GM18861 (cell line): ENCODE results near the gene USP40.

ENCODE experiments used
- ATAC-seq: cut with Tn5 transposase; IDR thresholded peaks from one replicate; pipeline ENCODE4 v1.9.1; 2021; ENCODE audit not compliant: unreplicated experiment

Gene USP40

DNA sequence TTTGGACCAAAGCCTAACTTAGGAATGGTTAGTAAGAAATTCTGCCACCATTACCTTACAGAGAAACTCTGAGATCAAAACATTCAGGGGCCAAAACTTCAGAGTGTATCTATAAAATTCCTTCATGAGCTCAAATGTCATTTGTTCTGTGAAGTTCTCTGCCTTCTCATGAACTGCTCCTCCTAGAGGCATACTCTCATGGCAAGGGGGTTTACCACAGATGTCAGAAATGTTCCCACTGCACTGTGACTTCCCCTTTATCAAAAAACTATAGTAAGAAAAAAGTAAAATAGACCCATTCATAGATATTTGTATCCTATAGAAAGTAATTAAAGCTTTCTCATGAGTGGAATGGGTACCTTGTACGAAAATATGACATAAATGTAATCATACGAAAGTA, 68.5 kb downstream of the USP40 start:
- no peak for ATAC-seq

GRCh38 chr2:233497692-233498091, 68.9 kb downstream of the USP40 start:
- ATAC-seq, result no peak

DNA sequence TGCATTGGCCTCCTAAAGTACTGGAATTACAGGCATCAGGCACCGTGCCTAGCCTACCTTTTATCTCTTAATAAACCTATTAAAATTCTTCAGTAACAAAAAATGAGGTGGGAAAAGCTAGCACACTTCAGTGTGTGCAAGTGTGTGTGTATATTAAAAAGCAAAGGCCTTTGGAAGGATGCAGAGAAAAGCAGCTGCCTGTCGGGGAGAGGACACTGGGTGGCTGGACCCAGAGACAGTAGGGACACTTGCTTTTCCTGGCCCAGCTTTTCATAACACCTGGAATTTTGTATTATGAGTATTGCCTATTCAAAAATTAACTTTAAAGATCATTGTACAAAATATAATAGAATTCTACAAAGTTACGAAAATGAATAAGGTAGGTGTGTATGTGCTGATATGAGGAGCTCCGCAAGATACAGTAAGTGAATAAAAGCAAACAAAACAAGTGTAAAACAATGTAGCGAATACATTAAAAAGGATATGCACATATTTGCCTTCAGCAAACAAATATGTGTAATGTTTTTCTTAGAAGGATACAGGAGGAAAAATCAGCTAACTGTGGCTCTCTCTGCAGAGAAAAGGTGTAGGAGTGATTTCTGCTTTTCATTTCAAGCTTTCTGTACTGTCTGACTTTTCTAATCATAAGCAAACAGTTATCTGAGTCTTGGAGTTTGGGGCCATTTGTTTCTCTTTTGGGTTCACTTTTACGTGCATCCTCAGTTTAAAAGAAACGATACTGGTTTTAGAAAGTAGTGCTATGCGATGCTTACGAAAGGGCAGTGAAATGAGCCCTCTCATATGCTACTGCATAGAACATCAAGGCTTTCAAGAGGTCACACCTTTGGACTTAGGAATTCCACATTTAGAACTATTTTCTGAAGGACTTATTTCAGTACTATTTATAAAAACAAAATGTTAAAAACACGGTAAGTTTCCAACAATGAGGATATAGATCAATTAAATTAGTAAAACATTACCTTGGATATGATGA, 70.8 kb downstream of the USP40 start:
- no peak for ATAC-seq

DNA sequence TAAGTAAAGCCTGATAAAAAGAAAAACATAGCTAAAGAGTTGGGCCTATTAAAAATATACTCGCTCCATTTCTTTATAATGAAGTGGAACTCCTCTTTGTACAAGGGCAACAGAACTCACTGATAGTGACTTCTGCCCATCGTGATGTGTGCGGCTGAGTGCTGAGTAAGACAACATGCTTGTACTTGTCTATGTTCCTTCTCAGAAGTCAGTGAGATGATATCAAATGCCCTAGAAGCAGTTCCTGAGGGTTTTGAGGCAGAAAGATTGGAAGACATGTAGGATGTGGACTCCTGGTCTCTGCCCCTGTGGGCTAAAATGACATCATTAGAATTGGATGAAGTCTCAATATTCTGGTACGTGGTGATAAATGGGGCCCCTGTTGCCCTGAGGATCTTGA, 73.8 kb downstream of the USP40 start:
- ATAC-seq, result no peak

DNA sequence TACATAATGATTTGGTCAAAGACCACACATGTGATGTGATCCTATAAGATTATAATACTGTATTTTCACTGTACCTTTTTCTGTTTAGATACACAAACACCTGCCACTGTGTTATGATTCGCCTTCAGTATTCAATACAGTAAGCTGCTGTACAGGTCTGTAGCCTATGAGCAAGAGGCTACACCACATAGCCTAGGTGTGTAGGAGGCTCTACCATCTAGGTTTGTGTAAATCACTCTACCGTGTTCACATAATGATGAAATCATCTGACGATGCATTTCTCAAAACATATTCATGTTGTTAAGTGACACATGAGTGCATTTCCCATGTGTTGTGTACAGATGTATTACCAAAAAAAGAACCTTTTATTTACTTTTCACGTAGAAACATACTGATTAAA, 74.5 kb downstream of the USP40 start:
- ATAC-seq, result no peak

DNA sequence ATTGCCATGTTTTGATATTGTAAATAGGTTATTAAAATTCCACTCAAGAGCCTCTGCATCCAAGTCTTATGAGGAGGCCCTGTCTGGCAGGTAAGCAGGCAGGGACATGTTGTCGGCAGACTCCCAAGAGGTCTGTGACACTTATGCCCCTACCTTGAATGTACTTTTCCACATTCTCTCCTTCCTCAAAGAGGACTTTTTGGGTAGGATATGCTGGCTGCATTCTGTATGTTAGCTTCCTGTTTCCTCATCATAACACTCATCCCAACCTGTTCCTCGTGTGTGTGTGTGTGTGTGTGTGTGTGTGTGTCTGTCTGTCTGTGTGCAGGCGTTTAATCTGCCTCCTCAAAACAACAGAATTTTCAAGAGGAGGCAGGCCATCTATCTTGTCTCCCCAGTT, 75.3 kb downstream of the USP40 start:
- no peak for ATAC-seq

DNA sequence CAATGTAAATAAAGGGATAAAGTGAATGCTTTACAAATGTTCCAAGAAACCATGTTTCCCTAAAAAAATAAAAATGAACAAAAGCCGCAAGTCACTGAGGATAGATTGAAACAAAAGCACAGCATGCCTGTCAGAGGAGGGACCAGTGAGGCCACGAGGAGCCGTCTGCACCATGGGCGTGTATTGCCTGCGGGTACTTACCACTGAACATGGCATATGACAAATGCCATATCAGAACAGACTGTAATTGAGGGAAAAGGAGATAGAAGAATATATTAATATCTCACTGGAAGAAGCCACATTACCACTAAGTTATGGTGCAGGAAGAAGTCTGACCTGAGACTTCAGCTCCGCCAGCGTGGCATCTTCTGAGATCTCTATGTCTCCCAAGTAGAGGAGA, 75.8 kb downstream of the USP40 start:
- ATAC-seq, result no peak

DNA sequence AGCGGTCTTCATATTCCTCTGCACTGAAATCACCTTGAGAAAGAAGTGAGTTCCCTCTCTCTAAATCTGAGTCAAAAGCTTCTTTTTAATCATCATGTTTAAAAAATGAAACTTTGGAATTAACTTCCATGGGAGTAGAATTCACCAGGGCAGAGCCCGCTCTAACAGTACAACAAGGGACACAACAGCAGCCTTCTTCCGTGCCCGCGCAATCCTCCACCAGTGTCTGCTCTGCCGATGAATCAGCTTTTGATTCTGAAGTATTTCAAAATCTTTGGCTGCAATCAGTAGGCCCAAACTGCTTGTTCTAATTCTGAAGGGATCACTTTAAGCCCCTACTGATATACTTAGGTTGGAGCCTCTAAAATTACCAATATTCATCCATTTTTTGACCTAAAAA, 76.9 kb downstream of the USP40 start:
- no peak for ATAC-seq

DNA sequence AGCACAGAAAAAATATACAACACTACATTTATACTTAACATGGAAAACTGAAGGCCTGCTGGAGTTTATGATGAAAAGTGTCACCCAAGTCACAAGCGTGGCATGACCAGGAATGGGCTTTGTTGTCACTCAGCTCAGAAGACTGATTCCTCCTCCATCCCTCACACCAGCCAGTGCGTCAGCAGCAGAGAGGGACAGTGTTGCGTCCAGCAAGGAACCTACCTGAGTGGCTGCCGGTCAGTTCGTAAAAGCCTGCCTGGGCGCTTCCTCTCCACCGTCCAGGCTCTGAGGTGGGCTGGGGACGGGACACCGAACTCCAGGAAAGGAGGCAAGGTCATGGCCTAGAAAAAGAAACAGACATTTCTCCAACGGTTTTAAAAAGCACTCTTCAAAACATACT, 77.4 kb downstream of the USP40 start:
- ATAC-seq, result no peak

DNA sequence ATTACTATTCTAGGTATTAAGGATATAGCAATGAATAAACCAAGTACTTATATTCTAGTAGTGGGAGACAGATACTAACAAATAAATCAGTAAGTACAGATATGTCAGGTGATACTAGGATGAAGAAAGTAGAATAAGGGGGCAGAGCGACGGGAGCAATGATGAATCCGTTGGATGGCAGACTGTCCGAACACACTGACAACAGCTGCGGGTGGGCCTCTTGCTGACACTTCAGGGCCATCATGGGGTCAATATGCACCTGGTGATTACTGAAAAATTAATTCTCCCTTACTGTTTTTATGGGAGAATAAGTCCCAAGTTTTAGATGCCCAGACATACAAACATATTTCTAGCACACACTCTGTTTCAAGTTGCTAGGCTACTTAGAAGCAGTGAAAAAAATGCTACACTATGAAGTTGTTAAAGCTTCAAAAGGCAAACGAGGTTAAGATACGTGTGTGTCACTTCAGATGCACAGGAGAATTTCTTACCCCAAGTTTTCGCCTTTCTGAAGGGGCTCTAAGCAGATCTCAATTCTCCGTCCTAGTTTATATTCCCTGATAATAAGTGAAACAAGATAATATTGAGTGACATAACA, 78.7 kb downstream of the USP40 start:
- ATAC-seq, result no peak

- ATAC-seq, result no peak
Observed at GRCh38 chr2:233486778-233487552, 79.6 kb downstream of the USP40 start.

DNA sequence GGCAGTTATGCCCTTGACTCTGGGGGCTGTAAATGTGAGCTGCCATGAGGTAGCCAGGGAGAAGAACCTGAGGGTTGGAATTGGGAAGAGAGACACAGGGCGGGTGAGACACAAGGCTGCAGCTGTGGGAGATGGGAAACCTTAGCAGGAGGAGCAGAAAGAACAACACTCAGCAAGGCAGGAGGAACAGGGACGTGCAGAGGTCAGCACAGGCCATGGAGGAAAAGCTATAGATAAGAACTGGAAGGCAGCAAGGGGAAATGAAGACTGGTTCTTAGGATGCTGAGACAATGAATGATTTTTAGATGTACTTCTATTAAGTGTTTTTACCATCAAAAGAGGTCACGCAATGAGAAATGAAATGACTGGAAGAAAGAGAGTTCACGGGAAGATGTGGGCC, 80.2 kb downstream of the USP40 start:
- no peak for ATAC-seq

DNA sequence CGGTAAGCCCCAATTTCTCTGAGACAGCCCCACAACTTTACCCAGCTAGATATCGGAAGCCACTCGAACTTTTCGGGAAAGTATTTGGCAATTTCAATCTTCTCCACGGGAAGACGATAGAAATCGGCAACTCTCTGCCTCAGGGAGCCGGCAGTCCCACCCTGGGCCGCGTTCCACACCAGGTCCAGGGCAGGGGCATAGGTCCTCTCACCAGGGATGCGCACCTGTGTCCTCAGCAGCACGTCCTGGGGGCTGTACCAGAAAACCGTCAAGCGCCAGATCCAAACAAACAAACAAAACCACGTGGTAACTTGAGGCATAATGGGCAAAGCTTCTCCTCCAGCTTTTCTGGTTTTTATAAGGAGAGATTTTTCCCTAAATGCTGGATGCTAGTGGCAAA, 80.9 kb downstream of the USP40 start:
- no peak for ATAC-seq

- no peak for ATAC-seq
Observed at GRCh38 chr2:233482616-233483015, 84.0 kb downstream of the USP40 start.

GRCh38 chr2:233481368-233482142, 85.0 kb downstream of the USP40 start:
- no peak for ATAC-seq

DNA sequence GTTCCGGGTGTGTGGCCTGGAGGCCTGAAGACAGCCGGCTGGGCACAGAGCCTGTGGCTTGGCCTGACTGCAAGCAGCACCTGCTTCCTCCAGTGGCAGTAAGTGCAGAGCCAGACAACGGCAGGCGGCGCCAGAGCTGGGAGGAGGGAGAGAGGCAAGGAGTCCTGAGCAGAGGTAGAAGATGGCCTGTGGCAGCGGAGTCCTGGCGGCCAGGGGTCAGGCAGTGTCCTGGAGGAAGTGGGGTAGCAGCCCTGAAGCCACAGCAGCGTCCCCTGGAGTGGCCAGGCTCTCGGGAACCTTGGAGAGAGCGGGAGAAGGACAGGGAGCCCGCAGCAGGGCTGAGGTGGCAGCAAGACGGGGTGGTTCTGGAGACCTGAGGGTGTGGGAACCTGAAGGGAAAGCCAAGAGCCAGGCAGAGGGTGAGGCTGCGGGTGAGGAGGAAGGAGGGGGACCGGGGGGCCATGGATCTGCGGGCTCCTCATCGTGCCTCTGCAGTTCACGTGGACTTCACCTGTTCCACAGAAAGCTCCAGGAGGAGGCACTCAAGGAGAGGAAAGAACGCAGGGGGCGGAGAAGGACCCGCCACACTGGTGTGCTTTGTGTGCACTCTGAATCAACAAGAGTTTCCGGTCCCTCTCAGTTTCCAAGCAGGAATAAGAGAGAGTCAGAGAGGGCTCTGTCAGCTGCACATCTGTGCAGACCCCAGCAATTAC, 85.9 kb downstream of the USP40 start:
- no peak for ATAC-seq

- ATAC-seq, result no peak
Observed at GRCh38 chr2:233479616-233480489, 86.7 kb downstream of the USP40 start.

DNA sequence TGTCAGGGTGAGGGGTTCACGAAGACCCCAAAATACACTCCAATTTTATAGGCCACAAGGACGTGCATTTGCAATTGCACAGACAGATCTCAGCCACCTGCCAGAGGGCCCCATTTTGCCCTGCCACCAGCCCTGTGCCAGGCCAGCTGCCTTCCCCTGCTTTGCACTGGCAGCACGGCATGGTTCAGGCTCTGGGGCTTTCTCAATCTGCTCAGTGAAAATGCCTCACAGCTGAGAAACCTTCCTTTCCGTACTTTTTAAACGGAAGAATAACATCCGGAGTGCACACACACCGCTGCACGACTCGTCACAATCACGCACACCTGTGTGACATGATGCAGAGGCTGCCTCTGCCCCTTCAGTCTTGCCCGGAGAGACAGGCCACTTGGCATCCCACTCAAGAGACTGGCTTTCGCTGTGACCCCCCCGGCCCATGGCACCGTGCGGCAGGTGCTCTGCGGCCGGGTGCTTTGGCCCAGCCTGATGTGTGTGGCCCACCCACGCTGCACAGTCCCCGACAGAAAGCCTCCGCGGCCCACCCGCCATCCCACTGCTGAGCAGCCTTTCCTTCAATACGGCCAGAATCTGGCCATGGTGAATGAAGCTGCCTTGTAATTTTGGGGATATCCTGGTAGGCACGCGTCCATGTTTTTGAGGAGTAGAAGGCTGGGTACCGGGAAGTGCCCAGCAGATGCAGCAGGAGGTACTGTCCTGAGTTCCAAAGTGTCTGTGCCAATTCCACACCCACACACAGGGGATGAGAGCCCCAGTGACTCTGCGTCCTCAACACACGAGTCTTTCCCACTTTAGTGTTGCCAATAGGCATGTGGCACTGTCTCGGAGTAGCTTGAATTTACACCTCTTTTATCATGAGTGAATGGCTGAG, 88.8 kb downstream of the USP40 start:
- no peak for ATAC-seq
